HEK293T (cell line): ENCODE measurements around the gene TBRG4.

ENCODE experiments used
- CTCF ChIA-PET: fragments of 350-600 bp; formaldehyde crosslinking; extraction: SDS; loops from one replicate; lab custom pipeline; 2021; ENCODE audit warnings: antibody characterized with exemption, inconsistent platforms; lab: Yijun Ruan, JAX
- POLR2A ChIA-PET: fragments of 350-600 bp; formaldehyde crosslinking; extraction: SDS; loops from one replicate; lab custom pipeline; 2020; ENCODE audit warnings: antibody characterized with exemption, inconsistent platforms; lab: Yijun Ruan, JAX
- DNase-seq: peaks from one replicate; pipeline ENCODE4 v3.0.0; 2012; ENCODE audit warnings: mixed read lengths; ENCODE audit errors: extremely low spot score
- ARNT ChIP-seq: fragments of 450-650 bp; IDR thresholded peaks from 2 replicates; pipeline ENCODE4 v1.6.1; 2017; ENCODE audit warnings: mild to moderate bottlenecking
- BHLHE40 ChIP-seq: fragments of 450-650 bp; IDR thresholded peaks from 2 replicates; pipeline ENCODE4 v1.6.1; 2016; ENCODE audit warnings: mild to moderate bottlenecking, moderate library complexity, borderline replicate concordance
- CTBP1 ChIP-seq: fragments of 450-650 bp; IDR thresholded peaks from 2 replicates; pipeline ENCODE4 v1.6.1; 2016; ENCODE audit warnings: borderline replicate concordance
- ELF4 ChIP-seq: fragments of 450-650 bp; IDR thresholded peaks from 2 replicates; pipeline ENCODE4 v1.6.1; 2017; ENCODE audit warnings: antibody characterized with exemption
- FOXA1 ChIP-seq: fragments of 450-650 bp; IDR thresholded peaks from 2 replicates; pipeline ENCODE4 v1.6.1; 2016; ENCODE audit warnings: mild to moderate bottlenecking
- FOXK2 ChIP-seq: fragments of 450-650 bp; IDR thresholded peaks from 2 replicates; pipeline ENCODE4 v1.6.1; 2016; ENCODE audit warnings: mild to moderate bottlenecking
- FOXM1 ChIP-seq: fragments of 450-650 bp; IDR thresholded peaks from 2 replicates; pipeline ENCODE4 v1.6.1; 2017; ENCODE audit warnings: mild to moderate bottlenecking, borderline replicate concordance
- HDGF ChIP-seq: fragments of 450-650 bp; IDR thresholded peaks from 2 replicates; pipeline ENCODE4 v1.6.1; 2017; ENCODE audit warnings: antibody characterized with exemption, borderline replicate concordance
- L3MBTL2 ChIP-seq: fragments of 450-650 bp; conservative IDR thresholded peaks from 2 replicates; pipeline ENCODE4 v1.6.1; 2016; ENCODE audit warnings: mild to moderate bottlenecking
- LEF1 ChIP-seq: fragments of 450-650 bp; IDR thresholded peaks from 2 replicates; pipeline ENCODE4 v1.6.1; 2017; ENCODE audit warnings: mild to moderate bottlenecking, borderline replicate concordance
- NFRKB ChIP-seq: fragments of 450-650 bp; IDR thresholded peaks from 2 replicates; pipeline ENCODE4 v1.6.1; 2016; ENCODE audit warnings: mild to moderate bottlenecking, moderate library complexity
- SP1 ChIP-seq: fragments of 450-650 bp; IDR thresholded peaks from 2 replicates; pipeline ENCODE4 v1.6.1; 2017
- SUZ12 ChIP-seq: fragments of 450-650 bp; IDR thresholded peaks from 2 replicates; pipeline ENCODE4 v1.6.1; 2016; ENCODE audit warnings: mild to moderate bottlenecking
- TARDBP ChIP-seq: fragments of 450-650 bp; IDR thresholded peaks from 2 replicates; pipeline ENCODE4 v1.6.1; 2016
- ZNF384 ChIP-seq: fragments of 450-650 bp; IDR thresholded peaks from 2 replicates; pipeline ENCODE4 v1.6.1; 2016
- TF ChIP-seq, protein P1 (sequence below): fragments of 450-650 bp; IDR thresholded peaks from 2 replicates; pipeline ENCODE4 v1.6.1; 2016

The TBRG4 gene

DNA sequence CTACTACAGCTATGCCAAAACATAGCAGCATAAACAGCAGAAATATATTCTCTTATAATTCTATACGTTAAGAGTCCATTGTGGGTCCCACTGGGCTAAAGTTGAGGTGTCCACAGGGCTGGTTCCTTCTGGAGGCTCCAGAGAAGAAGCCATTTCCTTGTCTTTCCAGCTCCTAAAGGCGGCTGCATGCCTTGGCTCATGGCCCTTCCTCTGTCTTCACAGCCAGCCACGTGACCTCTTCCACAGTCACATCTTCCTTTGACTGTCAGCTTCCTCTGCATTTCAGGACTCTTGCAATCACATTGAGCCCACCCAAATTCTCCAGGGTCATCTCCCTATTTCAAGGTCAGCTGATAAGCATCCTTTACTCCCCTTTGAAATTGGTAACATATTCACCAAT is 40.0 kb downstream of the TBRG4 start:
- ChIA-PET CTCF (no interaction called here), POLR2A (no interaction called here)
- TF ChIP-seq FOXA1 (no peak), ELF4 (no peak), SUZ12 (no peak), ZNF384 (no peak), NFRKB (no peak), LEF1 (no peak), SP1 (no peak), TARDBP (no peak), HDGF (no peak), CTBP1 (no peak), L3MBTL2 (no peak), FOXK2 (no peak), FOXM1 (no peak), BHLHE40 (no peak), ARNT (no peak)
- TF ChIP-seq, protein P1, sequence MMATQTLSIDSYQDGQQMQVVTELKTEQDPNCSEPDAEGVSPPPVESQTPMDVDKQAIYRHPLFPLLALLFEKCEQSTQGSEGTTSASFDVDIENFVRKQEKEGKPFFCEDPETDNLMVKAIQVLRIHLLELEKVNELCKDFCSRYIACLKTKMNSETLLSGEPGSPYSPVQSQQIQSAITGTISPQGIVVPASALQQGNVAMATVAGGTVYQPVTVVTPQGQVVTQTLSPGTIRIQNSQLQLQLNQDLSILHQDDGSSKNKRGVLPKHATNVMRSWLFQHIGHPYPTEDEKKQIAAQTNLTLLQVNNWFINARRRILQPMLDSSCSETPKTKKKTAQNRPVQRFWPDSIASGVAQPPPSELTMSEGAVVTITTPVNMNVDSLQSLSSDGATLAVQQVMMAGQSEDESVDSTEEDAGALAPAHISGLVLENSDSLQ = no peak
- DNase-seq = no peak

DNA sequence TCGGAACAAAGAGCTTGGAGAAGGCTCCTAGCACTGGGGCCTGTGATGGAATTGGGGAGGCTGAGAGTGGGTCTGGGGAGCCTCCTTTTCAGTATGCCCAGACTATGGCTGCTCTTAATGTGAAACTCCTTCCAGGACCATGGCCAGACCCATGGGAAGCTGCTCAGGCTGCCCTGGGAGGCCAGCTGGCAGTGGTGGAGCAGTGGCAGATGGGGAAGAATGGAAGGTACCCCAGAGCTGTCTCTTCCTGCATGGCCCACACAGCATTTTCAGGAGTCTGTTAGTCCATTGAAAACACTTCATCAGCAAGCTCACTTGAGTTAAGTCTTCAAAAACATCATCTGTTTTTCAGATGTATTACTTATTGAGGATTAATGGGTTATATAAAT is 41.2 kb downstream of the TBRG4 start:
- ChIA-PET CTCF (no interaction called here), POLR2A (no interaction called here)
- TF ChIP-seq L3MBTL2 = no peak
- no peak for TF ChIP-seq ZNF384
- no peak for TF ChIP-seq SUZ12
- TF ChIP-seq BHLHE40 = no peak
- no peak for DNase-seq

DNA sequence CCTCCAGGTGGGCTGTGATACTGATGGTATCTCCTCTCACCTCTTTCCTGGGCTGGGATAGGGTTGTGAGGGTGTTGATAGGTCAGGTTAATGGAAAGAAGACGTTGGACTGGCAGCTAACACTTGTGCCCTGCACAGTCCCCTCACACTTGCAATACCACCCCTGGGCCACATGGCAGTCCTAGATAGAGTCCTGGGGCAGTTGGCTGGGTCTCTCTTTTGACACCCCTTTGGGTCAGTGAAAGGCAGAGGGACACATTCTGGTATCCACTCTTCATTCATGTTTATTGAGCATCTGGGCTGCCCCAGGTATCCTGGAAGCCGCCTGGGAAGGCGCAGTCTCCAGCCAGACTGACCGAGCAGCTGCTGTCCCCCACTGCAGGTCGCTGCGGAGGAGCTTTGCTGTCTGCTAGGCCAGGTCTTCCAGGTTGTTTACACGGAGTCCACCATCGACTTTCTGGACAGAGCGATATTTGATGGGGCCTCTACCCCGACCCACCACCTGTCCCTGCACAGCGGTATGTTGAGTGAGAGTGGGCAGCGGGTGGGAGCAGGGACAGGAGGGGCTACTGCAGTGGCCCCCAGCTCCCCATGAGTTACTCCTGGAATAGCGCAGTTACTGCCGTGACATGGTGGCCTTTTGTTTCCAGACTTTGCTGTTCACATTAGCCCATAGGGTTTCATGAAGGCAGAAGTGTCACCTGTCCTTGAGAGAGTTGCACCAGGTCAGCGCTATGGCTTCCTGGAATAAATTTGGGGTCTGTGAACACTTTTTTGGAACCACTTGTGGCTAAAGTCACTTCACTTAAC is 41.8 kb downstream of the TBRG4 start:
- peak; percentile 17 for DNase-seq
- POLR2A ChIA-PET = no interaction called here
- no peak for TF ChIP-seq HDGF
- TF ChIP-seq TARDBP = no peak
- TF ChIP-seq L3MBTL2 = no peak
- no peak for TF ChIP-seq FOXA1
- TF ChIP-seq ZNF384 = no peak
- TF ChIP-seq SUZ12 = no peak
- TF ChIP-seq, protein P1 = no peak
- TF ChIP-seq ARNT = no peak
- no peak for TF ChIP-seq BHLHE40
- TF ChIP-seq SP1 = no peak
- no peak for TF ChIP-seq FOXK2
- no peak for TF ChIP-seq LEF1
- TF ChIP-seq CTBP1 = no peak
- no peak for TF ChIP-seq ELF4
- TF ChIP-seq FOXM1 = no peak
- CTCF ChIA-PET = interaction anchor here (0.7 kb wide), 1 partner anchor 33 kb away, joined by 3 read pairs; no protein-coding TSS in a partner anchor

DNA sequence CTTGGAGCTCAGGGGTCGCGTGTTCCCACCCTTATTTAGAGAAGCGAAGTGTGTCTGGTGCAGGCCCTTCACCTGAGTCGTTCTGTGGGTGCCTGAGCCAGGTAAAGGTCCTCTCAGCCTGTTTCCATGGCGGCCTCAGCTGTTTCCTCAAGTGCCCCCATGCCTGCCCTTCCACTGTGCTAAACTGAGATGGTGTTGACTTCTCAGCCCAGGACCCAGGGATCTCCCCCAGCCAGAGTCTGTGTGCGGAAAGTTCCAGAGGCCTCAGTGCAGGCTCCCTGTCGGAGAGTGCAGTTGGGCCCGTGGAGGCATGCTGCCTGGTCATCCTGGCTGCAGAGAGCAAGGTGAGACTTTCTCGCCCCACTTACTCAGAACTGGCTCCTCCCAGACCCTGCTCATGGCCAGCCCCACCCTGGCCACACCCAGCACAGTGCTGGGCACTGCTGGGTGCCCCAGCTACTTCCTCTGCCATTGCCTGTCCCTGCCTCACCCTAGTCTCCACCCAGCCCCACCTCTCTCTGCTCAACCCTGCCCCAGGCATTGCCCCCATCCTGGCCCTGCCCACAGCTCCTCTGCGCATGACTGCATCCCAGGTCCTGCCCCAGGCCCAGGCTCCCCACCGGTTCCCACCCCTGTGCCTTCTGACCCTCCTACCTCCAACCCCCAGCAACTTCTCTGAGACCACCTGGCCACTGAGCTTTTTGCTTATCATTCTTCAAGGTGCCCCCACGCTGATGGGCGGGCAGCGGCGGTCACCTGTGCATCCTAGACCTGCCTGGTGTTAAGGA is 43.1 kb downstream of the TBRG4 start:
- POLR2A ChIA-PET = no interaction called here
- CTCF ChIA-PET = interaction anchor here (0.7 kb wide), 1 partner anchor 35 kb away, joined by 3 read pairs; no protein-coding TSS in a partner anchor
- no peak for TF ChIP-seq NFRKB
- no peak for TF ChIP-seq HDGF
- no peak for TF ChIP-seq LEF1
- TF ChIP-seq, protein P1 = no peak
- TF ChIP-seq SUZ12 = no peak
- no peak for TF ChIP-seq FOXA1
- no peak for TF ChIP-seq ZNF384
- no peak for TF ChIP-seq L3MBTL2
- TF ChIP-seq SP1 = no peak
- no peak for TF ChIP-seq FOXM1
- no peak for TF ChIP-seq BHLHE40
- TF ChIP-seq CTBP1 = no peak
- TF ChIP-seq TARDBP = no peak
- TF ChIP-seq FOXK2 = no peak
- TF ChIP-seq ELF4 = no peak
- no peak for TF ChIP-seq ARNT
- peak; percentile 4 for DNase-seq

DNA sequence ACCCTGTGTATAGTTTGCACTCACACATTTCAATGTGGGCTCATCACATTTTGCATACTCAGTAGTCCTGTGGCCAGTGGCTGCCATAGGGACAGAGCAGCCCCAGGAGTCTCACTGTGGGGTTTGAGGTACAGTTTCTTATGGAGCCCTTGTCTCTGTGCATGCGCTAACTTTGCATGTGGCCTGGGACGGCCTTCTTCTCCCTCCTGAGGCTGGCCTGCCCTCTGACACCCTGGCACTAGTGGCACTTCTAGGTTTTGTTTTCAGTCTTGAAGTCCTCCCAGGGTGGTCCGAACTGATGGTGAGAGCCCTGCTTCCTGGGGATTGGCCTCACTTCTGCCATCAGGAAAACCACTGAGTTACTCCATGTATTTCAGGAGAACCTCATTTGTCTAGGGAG is 43.9 kb downstream of the TBRG4 start:
- no peak for DNase-seq
- ChIA-PET POLR2A (no interaction called here), CTCF (no interaction called here)
- TF ChIP-seq BHLHE40 = no peak
- TF ChIP-seq ELF4 = no peak
- no peak for TF ChIP-seq NFRKB
- TF ChIP-seq FOXA1 = no peak
- TF ChIP-seq, protein P1 = no peak
- TF ChIP-seq ZNF384 = no peak
- TF ChIP-seq CTBP1 = no peak
- no peak for TF ChIP-seq L3MBTL2
- TF ChIP-seq HDGF = no peak
- no peak for TF ChIP-seq FOXM1
- TF ChIP-seq FOXK2 = no peak
- no peak for TF ChIP-seq ARNT
- TF ChIP-seq SUZ12 = no peak
- no peak for TF ChIP-seq TARDBP
- no peak for TF ChIP-seq SP1
- no peak for TF ChIP-seq LEF1
